Measurements from ENCODE around the gene STIMATE. TPM values are rescaled to one million over a fixed set of nuclear protein-coding genes. Genes with fewer than 3 reads are reported as not detected.
A peak's percentile ranks its signal among the peaks of the same experiment; 100 is the strongest.

The STIMATE gene
- total and polyA plus RNA-seq, 7 experiments from 2014 or later, result 3.0 to 44.9 (median 33.6) TPM

DNA sequence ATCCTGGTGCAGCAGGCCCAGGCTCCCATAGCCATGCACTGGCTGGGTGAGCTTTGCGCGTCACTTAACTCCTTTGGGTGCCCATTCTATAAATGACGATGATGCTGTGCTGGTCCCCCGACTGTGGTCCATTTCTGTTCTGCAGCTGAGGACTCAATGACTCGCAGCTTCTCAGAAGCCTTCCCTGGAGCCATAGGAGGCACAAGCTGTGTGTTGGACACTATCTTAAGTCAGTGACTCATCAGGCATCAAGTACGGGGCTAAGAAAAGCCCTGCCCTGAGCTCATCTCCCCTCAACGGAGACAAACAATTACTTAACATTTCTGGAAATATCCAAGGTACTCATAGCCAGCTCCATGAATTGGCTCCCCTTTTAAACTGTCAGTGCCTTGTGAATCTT is 48.7 kb downstream of the STIMATE start:
- H3K9me3 Mint-ChIP-seq, result no peaks in the 10 kb centered on the region
- intact Hi-C loops (cut with micrococcal nuclease), result no loop called here
- H3K4me3 Mint-ChIP-seq, result no peak overlapping the region
- DNase-seq, result no peak
- Histone ChIP-seq H3K4me3 (ENCODE audit: low read length) (no peak overlapping the region), H3K36me3 (ENCODE audit: control insufficient read depth in 2 of 3, insufficient read depth in 3 of 3, low read length in 3 of 3) (peaks cover 0 to 61% (median 3%) of the 10 kb centered on the region in 3 experiments), H3K27me3 (ENCODE audit: control insufficient read depth in 2 of 2, insufficient read depth in 2 of 2, low read length in 2 of 2) (no peaks in the 10 kb centered on the region), H3K27ac (ENCODE audit: low read depth, low read length) (no peak overlapping the region), H3K9me3 (ENCODE audit: control insufficient read depth in 2 of 3, low read length in 3 of 3) (no peaks in the 10 kb centered on the region), H3K4me1 (ENCODE audit: control insufficient read depth in 2 of 2, insufficient read depth in 2 of 2, low read length in 2 of 2) (no peaks in the 10 kb centered on the region)
- H3K27ac Mint-ChIP-seq, result no peak overlapping the region
- ChIA-PET CTCF (no interaction called here), POLR2A (no interaction called here)
- no peaks in the 10 kb centered on the region for H3K27me3 Mint-ChIP-seq
- ATAC-seq, result no peak
- H3K36me3 Mint-ChIP-seq, result peaks cover 0 to 37% (median 2%) of the 10 kb centered on the region in 5 donors
- peaks cover 0 to 7% (median 0%) of the 10 kb centered on the region in 7 donors for H3K4me1 Mint-ChIP-seq

- Histone ChIP-seq H3K27ac (ENCODE audit: low read depth, low read length) (no peak overlapping the region), H3K9me3 (ENCODE audit: control insufficient read depth in 2 of 3, low read length in 3 of 3) (no peaks in the 10 kb centered on the region), H3K4me3 (ENCODE audit: low read length) (no peak overlapping the region), H3K36me3 (ENCODE audit: control insufficient read depth in 2 of 3, insufficient read depth in 3 of 3, low read length in 3 of 3) (peaks cover 0 to 67% (median 4%) of the 10 kb centered on the region in 3 experiments), H3K27me3 (ENCODE audit: control insufficient read depth in 2 of 2, insufficient read depth in 2 of 2, low read length in 2 of 2) (no peaks in the 10 kb centered on the region), H3K4me1 (ENCODE audit: control insufficient read depth in 2 of 2, insufficient read depth in 2 of 2, low read length in 2 of 2) (no peaks in the 10 kb centered on the region)
- Mint-ChIP-seq H3K27me3 (no peaks in the 10 kb centered on the region), H3K36me3 (peaks cover 0 to 32% (median 0%) of the 10 kb centered on the region in 5 donors), H3K4me1 (peaks cover 0 to 8% (median 0%) of the 10 kb centered on the region in 7 donors), H3K27ac (peak overlapping the region in 1 of 9 donors; percentile 48), H3K4me3 (no peak overlapping the region), H3K9me3 (no peaks in the 10 kb centered on the region)
- POLR2A ChIA-PET, result no interaction called here
- intact Hi-C loops (cut with micrococcal nuclease), result no loop called here
- DNase-seq (no peak), ATAC-seq (no peak)
- CTCF ChIA-PET, result no interaction called here
Measured at GRCh38 chr3:52847726-52848125, 49.6 kb downstream of the STIMATE start.

DNA sequence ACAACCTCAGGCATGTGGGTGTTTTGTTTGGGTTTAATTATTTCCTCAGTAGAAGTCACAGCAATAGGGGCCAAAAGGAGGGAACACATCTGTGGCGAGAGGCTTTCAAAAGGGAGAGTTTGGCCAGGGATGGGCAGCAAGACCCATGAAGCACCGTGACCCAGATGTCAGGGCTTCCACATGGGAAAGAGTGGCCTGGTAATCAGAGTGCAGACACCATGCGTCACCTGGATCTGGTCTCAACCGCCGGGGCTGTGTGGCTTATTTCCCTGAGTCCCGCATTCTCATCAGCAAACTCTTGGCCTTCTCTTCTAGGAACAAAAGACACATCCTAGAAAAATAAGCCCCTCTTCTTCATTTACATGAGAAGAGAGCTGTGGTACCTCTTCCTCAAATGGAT is 50.1 kb downstream of the STIMATE start:
- H3K27ac Mint-ChIP-seq, result peak overlapping the region in 2 of 9 donors; percentile 31 to 48
- ATAC-seq, result no peak
- DNase-seq, result no peak
- intact Hi-C loops (cut with micrococcal nuclease), result no loop called here
- Histone ChIP-seq H3K4me1 (ENCODE audit: control insufficient read depth in 2 of 2, insufficient read depth in 2 of 2, low read length in 2 of 2) (no peaks in the 10 kb centered on the region), H3K36me3 (ENCODE audit: control insufficient read depth in 2 of 3, insufficient read depth in 3 of 3, low read length in 3 of 3) (peaks cover 0 to 67% (median 8%) of the 10 kb centered on the region in 3 experiments), H3K27ac (ENCODE audit: low read depth, low read length) (no peak overlapping the region), H3K9me3 (ENCODE audit: control insufficient read depth in 2 of 3, low read length in 3 of 3) (no peaks in the 10 kb centered on the region), H3K27me3 (ENCODE audit: control insufficient read depth in 2 of 2, insufficient read depth in 2 of 2, low read length in 2 of 2) (no peaks in the 10 kb centered on the region), H3K4me3 (ENCODE audit: low read length) (no peak overlapping the region)
- peaks cover 0 to 8% (median 0%) of the 10 kb centered on the region in 7 donors for H3K4me1 Mint-ChIP-seq
- ChIA-PET POLR2A (no interaction called here), CTCF (no interaction called here)
- H3K36me3 Mint-ChIP-seq, result peaks cover 0 to 33% (median 0%) of the 10 kb centered on the region in 5 donors
- no peak overlapping the region for H3K4me3 Mint-ChIP-seq
- no peaks in the 10 kb centered on the region for H3K27me3 Mint-ChIP-seq
- H3K9me3 Mint-ChIP-seq, result no peaks in the 10 kb centered on the region

- CTCF ChIA-PET, result no interaction called here
- Histone ChIP-seq H3K4me1 (ENCODE audit: control insufficient read depth in 2 of 2, insufficient read depth in 2 of 2, low read length in 2 of 2) (no peaks in the 10 kb centered on the region), H3K36me3 (ENCODE audit: control insufficient read depth in 2 of 3, insufficient read depth in 3 of 3, low read length in 3 of 3) (peaks cover 0 to 68% (median 8%) of the 10 kb centered on the region in 3 experiments), H3K4me3 (ENCODE audit: low read length) (no peak overlapping the region), H3K27me3 (ENCODE audit: control insufficient read depth in 2 of 2, insufficient read depth in 2 of 2, low read length in 2 of 2) (no peaks in the 10 kb centered on the region), H3K27ac (ENCODE audit: low read depth, low read length) (no peak overlapping the region), H3K9me3 (ENCODE audit: control insufficient read depth in 2 of 3, low read length in 3 of 3) (no peaks in the 10 kb centered on the region)
- Mint-ChIP-seq H3K27ac (peak overlapping the region in 2 of 9 donors; percentile 21 to 75), H3K27me3 (no peaks in the 10 kb centered on the region), H3K4me3 (no peak overlapping the region), H3K36me3 (peaks cover 0 to 32% (median 2%) of the 10 kb centered on the region in 5 donors), H3K4me1 (peaks cover 0 to 9% (median 0%) of the 10 kb centered on the region in 7 donors), H3K9me3 (no peaks in the 10 kb centered on the region)
- no peak for DNase-seq
- POLR2A ChIA-PET, result no interaction called here
- intact Hi-C loops (cut with micrococcal nuclease), result no loop called here
- no peak for ATAC-seq
Measured at GRCh38 chr3:52846432-52846965, 50.8 kb downstream of the STIMATE start.

GRCh38 chr3:52845691-52846431 is 51.5 kb downstream of the STIMATE start:
- peaks cover 0 to 71% (median 8%) of the 10 kb centered on the region in 3 experiments for H3K36me3 ChIP-seq (ENCODE audit: control insufficient read depth in 2 of 3, insufficient read depth in 3 of 3, low read length in 3 of 3)
- CTCF ChIA-PET, result no interaction called here
- H3K9me3 Mint-ChIP-seq, result no peaks in the 10 kb centered on the region
- H3K9me3 ChIP-seq (ENCODE audit: control insufficient read depth in 2 of 3, low read length in 3 of 3), result no peaks in the 10 kb centered on the region
- intact Hi-C loops (cut with micrococcal nuclease), result loop anchor here in 1 of 2 donors (1.0 to 2.0 kb wide), 2 partner anchors 89 to 226 kb away; no protein-coding TSS in a partner anchor
- peak in 3 of 9 donors; percentile 7 to 24 (median 14) for DNase-seq
- no peak overlapping the region for H3K27ac ChIP-seq (ENCODE audit: low read depth, low read length)
- peaks cover 0 to 10% (median 0%) of the 10 kb centered on the region in 7 donors for H3K4me1 Mint-ChIP-seq
- POLR2A ChIA-PET, result no interaction called here
- H3K36me3 Mint-ChIP-seq, result peaks cover 0 to 37% (median 4%) of the 10 kb centered on the region in 5 donors
- no peaks in the 10 kb centered on the region for H3K27me3 Mint-ChIP-seq
- H3K4me3 Mint-ChIP-seq, result no peak overlapping the region
- peak; percentile 49 for ATAC-seq
- no peaks in the 10 kb centered on the region for H3K4me1 ChIP-seq (ENCODE audit: control insufficient read depth in 2 of 2, insufficient read depth in 2 of 2, low read length in 2 of 2)
- no peak overlapping the region for H3K4me3 ChIP-seq (ENCODE audit: low read length)
- H3K27me3 ChIP-seq (ENCODE audit: control insufficient read depth in 2 of 2, insufficient read depth in 2 of 2, low read length in 2 of 2), result no peaks in the 10 kb centered on the region
- no peak overlapping the region for H3K27ac Mint-ChIP-seq

DNA sequence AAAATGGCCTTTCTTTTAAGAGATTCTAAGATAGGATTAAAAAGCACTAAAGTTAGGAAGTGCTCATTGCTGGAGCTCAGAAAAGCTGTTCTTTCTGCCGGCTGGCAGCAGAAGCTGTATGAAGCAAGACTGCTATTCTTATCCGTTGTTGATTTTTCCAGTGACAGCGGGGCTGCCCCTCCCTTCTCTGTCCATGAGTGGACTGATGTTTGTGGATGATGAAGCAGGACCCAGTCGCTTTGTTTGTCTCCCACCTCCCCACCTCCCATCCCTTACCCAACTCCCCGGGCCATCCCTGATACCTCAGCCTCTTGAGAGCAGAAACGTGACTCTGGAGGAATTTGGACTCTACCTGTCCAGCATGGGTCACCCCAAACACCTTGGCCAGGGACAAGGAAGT is 52.2 kb downstream of the STIMATE start:
- no peak for DNase-seq
- Mint-ChIP-seq H3K27me3 (no peaks in the 10 kb centered on the region), H3K9me3 (no peaks in the 10 kb centered on the region), H3K27ac (peak overlapping the region in 1 of 9 donors; percentile 86), H3K36me3 (peaks cover 2 to 42% (median 4%) of the 10 kb centered on the region in 5 donors), H3K4me1 (peaks cover 0 to 10% (median 0%) of the 10 kb centered on the region in 7 donors), H3K4me3 (no peak overlapping the region)
- no peak overlapping the region for H3K4me3 ChIP-seq (ENCODE audit: low read length)
- H3K4me1 ChIP-seq (ENCODE audit: control insufficient read depth in 2 of 2, insufficient read depth in 2 of 2, low read length in 2 of 2), result no peaks in the 10 kb centered on the region
- ChIA-PET CTCF (no interaction called here), POLR2A (no interaction called here)
- no peak for ATAC-seq
- no peak overlapping the region for H3K27ac ChIP-seq (ENCODE audit: low read depth, low read length)
- H3K36me3 ChIP-seq (ENCODE audit: control insufficient read depth in 2 of 3, insufficient read depth in 3 of 3, low read length in 3 of 3), result peaks cover 0 to 72% (median 8%) of the 10 kb centered on the region in 3 experiments
- intact Hi-C loops (cut with micrococcal nuclease), result loop anchor here in 1 of 2 donors (1.0 to 2.0 kb wide), 2 partner anchors 90 to 227 kb away; no protein-coding TSS in a partner anchor
- no peaks in the 10 kb centered on the region for H3K9me3 ChIP-seq (ENCODE audit: control insufficient read depth in 2 of 3, low read length in 3 of 3)
- H3K27me3 ChIP-seq (ENCODE audit: control insufficient read depth in 2 of 2, insufficient read depth in 2 of 2, low read length in 2 of 2), result no peaks in the 10 kb centered on the region
